Stimulated activated CD8-positive, alpha-beta memory T cell treated with anti-CD3 and anti-CD28 coated beads, Interleukin-4, amount 100 ng/mL, for 4 hours (primary cell): ENCODE measurements around the gene GSK3B.

Experiments
- DNase-seq, 2 donors: peaks; one replicate each; pipeline ENCODE4 v3.0.0-alpha.2; 2020; ENCODE audit warnings: low read depth in 2 of 2, low spot score in 1 of 2

GSK3B gene

DNA sequence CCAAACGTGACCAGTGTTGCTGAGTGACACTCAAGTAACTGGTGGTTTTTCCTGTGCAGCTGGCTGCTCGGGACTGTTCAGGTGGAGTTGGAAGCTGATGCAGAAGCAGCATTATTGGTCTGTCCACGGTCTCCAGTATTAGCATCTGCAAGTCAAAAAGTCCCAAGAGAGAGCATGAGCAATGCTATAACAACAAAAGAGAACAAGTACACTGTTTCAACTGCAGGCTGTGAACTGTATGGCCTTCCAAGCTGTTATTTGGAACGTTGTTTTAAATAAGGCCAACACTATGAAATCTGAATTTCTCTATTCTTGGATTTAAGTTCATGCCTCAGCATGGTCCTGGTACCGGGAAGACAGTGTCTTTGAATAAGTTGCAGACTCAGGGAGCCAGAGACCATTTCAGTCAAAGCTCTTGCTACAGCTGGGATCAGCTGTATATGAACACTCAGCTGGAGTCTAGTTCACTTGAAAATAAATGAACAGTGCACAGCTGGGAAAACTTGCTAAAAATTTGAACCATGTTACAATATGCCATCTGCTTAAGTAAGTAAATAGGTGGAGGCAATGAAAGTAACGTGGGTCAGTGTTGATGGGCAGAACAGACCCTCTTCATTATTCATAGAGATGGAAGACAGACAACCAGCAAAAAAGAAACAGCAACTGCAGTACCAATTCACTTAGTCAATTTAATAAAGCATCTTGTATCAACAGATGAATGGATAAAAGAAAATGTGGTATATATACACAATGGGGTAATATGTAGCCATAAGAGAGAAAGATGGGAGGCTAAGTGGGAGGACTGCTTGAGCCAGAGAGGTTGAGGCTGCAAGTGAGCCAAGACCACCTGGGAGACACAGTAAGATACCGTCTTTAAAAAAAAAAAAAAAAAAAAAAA lies 267.3 kb downstream of the GSK3B start:
- DNase-seq: no peak

DNA sequence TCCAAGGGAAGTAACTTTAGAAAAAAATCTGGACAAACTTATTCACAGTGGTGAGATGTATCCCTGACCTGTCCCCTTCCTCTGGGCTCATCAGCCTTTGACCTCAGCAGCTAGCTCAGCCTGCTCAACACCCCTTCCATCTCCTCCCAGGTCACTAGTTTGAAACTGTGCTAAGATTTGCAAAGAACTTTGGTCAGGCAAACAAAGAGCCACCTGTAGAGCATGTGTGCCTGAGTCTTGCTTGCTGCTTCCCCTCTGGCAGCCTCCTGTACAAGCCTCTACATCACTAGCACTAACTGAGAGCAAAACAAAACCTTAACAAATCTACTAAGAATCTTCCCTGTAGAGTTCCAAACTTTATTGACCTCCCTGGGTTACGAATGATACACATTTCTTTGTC lies 268.4 kb downstream of the GSK3B start:
- no peak for DNase-seq

DNA sequence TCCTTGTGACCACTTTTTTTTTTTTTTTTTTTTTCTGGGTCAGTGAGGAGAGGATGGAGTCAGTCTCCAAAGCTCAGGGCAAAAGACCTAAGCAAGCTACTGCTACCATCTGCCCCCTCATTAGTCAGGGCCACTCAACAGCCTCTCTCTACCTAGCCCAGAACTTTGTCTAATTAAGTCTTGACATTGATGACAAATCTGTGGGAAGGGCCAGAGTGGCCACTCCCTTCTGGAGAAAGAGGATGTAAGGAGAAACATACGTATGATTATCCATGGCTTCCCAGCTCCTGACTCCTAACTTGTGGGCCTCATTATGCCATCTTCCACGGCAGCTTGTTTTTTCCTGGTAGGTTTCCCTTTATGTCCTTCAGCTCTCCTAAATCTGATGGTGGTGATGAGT lies 274.4 kb downstream of the GSK3B start:
- DNase-seq: no peak

DNA sequence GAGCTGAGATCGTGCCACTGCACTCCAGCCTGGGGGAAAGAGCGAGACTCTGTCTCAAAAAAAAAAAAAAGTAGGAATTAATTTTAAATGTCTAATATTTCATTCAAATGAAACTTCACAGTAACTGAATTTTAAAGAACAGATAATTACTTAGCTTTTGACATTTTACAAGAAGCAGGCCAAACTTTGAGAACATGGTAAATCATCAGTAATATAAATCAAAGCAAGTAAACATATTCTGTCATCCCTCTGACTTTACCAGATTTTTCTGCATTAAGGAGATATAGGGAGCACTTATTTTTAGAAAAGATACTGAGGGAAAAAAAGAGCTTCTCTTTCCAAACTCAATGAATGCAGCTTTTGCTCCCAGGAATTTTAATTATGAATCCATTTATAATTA lies 275.3 kb downstream of the GSK3B start:
- DNase-seq: no peak

DNA sequence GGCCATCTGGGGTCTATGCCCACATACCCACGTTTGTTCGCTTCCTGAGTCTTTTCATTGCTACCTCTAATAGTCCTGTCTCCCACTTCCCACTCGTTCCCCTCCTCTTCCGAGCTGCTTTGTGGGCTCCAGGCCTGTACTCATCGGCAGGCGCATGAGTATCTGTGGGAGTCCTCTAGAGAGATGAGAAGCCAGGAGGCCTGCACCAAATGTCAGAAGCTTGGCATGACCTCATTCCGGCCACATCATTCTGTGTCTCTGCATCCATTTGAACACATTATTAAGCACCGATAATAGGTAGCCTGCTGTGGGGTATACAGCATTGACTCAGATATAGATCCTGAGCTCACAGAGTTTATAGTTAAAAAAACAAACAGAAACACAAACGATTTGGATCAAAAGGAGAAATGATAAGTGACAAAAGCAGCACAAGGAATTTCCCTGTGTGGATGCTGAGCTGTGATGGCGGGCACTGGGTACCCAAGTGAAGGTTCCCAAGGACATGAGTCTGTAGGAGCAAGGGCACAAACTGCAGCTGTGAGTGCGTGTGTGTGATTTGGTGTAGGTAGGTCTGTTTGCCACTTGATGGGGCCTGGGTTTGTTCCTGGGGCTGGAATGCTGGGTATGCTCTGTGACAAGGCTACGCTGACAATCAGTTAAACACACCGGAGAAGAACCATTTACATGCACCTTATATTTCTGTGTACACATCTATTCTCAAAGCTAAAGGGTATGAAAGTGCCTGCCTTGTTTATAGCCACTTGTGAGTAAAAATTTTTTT lies 276.5 kb downstream of the GSK3B start:
- DNase-seq: no peak

DNA sequence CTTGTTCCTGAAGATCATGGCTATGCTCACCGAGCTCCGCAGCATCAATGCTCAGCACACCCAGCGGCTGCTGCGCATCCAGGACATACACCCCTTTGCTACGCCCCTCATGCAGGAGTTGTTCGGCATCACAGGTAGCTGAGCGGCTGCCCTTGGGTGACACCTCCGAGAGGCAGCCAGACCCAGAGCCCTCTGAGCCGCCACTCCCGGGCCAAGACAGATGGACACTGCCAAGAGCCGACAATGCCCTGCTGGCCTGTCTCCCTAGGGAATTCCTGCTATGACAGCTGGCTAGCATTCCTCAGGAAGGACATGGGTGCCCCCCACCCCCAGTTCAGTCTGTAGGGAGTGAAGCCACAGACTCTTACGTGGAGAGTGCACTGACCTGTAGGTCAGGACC lies 277.2 kb downstream of the GSK3B start:
- no peak for DNase-seq

DNA sequence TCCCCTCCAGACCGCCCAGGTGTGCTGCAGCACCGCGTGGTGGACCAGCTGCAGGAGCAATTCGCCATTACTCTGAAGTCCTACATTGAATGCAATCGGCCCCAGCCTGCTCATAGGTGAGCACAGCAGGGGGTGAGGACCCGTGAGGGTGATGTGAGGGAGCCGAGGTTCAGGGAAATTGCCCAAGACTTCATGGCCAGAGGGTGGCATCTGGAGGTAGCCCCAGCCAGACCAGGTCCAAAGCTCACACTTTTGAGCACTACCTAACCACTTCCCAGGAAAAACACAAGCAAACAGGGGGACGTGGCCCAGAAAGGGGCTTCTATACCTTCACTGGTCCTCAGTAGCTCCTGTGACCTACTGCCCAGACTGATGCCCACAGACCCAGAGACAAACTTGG lies 278.5 kb downstream of the GSK3B start:
- DNase-seq: no peak

DNA sequence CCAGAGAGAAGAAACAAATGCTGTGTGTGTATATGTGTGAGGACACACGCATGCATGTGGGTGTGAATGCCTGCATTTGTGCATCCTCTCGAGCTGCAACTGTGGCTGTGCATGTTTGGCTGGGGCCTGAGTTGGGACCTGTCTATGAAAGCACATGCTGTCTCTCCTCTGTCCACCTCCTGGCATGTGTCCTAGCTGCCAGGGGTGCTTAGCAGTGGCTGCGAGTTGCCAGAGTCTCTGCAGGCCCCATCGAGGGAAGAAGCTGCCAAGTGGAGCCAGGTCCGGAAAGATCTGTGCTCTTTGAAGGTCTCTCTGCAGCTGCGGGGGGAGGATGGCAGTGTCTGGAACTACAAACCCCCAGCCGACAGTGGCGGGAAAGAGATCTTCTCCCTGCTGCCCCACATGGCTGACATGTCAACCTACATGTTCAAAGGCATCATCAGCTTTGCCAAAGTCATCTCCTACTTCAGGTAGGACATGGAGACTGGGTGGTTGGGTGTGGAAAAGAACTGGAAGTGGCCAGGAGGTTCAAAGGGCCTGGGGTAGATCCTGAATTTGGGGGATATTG lies 281.7 kb downstream of the GSK3B start:
- no peak for DNase-seq

DNA sequence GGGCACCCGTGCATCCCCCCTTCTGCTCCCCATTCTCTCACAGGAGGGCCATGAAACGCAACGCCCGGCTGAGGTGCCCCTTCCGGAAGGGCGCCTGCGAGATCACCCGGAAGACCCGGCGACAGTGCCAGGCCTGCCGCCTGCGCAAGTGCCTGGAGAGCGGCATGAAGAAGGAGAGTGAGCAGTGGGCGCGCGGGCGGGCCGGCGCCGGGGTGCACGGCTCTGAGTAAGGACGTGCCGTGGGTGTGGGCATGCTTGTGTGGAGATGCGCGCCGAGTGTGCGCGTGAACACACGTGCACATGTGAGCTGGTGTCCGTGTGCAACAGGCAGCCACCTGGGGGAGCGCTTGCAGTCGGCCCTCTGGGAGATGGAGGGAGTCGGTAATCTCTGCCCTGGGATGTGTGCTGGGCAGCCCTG lies 284.2 kb downstream of the GSK3B start:
- DNase-seq: peak; percentile 18 to 46

DNA sequence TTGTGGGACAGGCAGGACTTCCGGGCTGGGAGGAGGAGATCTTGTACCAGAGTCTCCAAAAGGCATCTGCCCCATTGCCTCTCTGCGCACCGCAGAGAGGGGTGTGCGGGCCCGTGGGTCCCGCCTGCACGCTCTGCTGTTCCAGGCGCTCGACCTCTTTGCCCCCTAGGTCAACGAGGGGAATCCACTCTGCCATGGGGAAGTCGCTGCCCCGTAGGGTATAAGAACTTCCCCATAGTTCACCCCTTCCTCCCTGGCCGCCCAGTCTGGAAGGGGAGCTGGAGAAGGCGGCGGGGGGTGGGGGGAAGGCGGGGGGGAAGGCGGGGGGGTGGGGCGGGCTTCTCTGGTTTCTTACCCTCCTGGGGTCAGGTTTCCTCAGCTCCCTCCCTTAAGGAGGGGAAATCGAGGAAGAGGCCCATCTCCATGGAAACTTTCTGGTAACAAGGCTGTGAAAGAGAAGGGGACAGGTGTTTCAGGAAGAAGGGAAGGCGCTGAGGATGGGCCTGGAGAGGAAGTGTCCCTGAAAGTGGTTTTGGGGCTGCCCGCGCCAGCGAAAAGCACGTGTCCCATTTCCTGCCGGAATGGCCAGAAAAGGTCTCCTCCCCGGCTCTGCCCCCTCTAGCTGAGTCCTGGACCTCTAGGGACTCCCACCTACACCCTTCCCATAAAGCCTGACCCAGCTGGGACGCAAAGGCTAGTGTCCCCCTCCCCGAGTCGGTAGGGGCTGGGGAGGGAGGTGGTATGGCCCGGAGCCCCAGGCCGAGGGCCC lies 284.8 kb downstream of the GSK3B start:
- DNase-seq: no peak

DNA sequence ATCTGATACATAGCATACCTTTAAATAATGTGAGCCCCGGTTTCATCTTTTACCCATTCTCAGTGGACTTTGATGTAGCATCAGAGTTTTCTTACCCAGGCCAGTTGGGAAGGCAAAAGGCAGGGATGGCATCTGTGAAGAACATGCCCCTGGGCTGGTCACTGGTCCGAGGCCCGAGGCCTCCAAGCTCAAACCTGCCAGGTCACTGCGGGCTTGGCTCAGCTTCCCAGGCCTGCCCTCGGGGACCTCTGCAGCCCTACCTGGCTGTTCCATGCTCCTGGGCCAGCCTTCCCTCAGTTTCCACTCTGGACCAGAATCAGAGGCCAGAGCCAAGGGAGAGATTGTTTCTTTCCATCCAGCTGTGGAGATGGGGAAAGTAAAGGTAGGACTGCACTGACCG lies 285.4 kb downstream of the GSK3B start:
- DNase-seq: no peak

DNA sequence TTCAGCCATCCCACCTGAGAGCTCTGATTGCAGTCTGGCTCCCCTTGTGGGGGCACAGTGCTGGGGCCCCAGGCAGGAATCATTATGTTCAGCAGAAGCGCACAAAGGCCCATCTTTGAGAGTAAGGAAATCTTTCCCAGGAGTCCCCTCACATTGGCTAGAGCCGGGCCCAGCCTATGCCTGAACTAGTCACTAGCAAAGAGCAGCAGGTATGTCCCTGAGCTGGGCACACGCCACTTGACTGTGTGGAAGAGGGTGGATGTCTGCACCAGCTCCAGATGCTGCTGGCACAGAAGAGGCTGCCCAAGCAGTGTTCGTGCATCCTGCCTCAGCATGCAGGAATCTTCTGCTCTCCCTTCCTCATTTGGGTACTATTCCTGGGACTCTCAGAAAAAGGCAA lies 286.0 kb downstream of the GSK3B start:
- no peak for DNase-seq

DNA sequence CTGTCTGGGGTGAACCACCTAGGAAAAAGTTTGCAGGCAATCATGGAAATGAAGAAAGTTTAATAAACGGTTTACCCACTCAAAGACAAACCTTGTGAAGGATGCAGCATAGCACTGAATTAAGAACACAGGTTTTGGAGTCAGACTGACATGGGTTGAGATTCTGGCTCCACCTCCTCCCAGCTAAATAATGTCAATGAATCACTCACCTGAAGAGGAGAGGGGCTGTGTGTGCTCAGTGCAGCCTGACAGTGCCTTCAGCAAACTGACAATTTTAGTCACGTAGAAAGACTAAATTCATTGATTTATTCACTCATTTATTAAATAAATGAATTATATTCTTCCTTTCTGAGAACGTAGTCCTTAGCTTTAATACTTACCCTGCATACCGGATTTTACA lies 293.4 kb downstream of the GSK3B start:
- DNase-seq: no peak

DNA sequence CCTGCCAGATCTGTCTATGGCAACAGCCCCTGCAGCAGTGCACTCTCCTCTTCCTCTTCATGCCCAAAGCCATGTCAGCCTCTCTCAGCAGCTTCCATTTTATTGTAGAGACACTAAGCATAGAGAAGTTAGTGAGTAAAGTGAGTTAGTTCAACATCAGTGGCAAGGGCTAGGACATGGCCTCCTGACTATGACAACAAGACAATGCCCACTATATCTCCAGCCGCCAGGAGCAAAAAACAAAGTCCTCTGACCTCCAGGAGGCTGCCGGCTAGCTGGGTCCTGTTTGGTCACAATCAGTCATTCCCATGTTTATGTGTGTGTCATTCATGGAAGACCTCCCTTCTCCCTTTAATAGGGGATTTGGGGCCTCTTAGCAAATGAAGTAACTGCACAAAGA lies 297.5 kb downstream of the GSK3B start:
- no peak for DNase-seq

DNA sequence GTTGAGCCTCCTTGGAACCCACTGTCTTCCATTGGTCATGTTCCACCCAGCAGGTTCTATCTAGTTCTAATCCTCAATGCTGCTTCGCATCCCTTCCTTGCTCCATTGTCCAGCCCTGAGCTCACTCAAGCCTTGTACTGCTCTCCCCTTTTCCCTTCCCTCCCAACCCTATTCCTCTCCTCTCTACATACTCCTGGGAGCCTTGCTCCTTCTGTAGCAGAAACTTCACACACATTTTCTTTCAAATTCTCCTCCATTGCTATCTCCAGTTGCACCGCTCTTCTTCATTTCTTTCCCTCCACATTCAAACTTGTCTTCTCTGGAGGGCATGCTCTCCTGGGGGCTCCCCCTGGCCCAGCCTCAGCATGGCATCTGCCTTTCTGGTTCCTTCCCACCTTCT lies 297.9 kb downstream of the GSK3B start:
- no peak for DNase-seq

DNA sequence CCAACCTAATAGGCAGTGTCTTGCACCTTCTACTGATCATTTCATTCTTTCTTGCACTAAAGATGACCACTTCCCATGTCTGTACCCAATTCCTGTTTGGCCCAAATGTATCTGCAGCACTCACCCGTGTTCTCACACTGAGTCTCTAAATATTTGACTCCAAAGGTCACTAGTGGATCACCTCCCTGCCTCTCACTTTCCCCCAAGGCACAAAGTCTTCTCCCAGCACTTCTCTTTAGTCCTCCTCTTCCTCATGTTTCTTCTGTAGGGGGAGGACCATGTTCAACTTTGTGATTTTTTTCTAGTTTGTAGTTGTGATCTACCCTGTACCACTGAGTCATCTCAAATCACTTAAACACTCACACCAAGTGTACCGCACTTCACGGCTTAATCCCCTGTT lies 298.4 kb downstream of the GSK3B start:
- DNase-seq: no peak

DNA sequence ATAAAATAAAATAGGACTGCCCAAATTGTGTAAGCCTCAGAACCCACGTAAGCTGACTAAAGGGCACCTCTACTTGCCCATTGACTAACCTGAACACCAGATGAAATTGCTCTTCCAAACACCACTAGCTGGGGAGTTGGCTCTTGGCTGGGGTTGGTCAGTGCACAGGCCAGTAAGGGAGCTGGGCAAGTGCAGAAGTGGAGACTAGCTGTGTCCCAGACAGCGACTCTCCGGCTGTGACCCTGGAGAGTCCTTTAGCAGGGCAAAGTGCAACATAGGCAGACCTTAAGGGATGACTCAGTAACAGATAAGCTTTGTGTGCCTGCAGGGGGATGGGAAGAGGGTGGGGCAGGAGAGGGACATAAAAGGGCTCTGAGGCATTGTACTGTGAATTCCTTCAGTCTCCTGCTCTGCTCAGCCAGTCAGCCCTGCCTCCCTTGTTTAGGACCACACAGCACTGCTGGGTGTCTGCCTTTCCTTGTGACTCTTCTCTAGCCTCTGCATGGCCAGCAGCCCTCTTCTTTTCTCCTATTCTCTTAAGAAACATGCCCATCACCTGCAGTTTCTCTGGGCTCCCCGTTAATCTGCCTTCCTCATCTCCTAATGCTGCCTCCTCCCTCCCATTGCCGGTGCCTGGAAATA lies 299.2 kb downstream of the GSK3B start:
- DNase-seq: no peak

DNA sequence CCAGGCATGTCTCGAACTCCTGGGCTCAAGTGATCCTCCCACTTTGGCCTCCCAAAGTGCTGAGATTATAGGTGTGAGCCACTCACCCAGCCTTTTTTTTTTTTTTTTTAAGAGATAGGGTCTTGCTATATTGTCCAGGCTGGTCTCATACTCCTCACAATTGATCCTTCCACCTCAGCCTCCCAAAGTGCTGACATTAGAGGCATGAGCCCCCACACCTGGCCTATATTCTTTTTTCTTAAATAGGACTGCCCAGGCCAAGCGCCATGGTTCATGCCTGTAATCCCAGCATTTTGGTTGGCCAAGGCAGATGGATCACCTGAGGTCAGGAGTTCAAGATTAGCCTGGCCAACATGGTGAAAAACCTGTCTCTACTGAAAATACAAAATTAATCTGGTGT lies 299.8 kb downstream of the GSK3B start:
- DNase-seq: no peak

DNA sequence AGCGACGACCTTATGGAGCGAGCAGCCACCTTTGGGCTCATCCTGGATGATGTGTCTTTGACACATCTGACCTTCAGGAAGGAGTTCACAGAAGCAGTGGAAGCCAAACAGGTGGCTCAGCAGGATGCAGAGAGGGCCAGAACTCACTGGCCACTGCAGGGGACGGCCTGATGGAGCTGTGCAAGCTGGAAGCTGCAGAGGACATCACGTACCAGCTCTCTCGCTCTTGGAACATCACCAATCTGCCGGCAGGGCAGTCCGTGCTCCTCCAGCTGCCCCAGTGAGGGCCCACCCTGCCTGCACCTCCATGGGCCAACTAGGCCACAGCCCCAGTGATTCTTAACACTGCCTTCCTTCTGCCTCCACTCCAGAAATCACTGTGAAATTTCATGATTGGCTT lies 302.0 kb downstream of the GSK3B start:
- no peak for DNase-seq

DNA sequence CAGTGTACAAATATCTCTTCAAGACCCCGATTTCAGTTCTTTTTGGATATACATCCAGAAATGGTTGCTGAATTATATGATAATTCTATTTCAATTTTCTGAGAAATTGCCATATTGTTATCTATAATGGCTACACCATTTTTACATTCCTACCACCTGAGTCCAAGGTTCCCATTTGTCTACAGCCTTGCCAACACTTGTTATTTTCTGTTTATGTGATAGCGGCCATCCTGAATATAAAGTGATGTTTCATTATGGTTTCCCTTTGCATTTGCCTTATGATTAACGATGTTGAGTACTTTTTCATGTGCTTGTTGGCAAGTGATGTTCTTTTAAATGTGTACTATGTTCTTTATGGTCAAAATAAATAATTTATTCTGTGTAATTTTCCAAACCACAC lies 303.9 kb downstream of the GSK3B start:
- DNase-seq: no peak

DNA sequence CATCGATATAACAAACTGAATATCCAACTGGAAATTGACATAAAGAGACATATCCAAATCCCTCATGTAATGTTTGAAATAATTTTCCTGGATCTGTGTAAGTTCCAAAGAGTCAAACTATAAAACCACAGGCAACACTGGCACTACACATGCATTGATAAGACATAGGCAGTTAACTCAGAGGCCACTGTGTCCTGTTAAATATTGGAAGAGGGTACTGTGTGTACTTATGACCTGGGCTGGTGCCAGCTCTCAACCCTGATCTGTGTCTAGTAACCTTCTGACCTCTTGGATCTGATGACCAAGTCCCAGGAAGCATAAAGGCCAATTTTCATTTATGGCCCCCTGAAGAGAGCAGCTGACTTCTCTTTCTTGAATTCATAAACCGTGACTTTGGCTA lies 307.8 kb downstream of the GSK3B start:
- DNase-seq: no peak
